HCT116 (cell line): ENCODE data around the gene ATP13A2.

Experiments used
- CBX3 ChIP-seq: IDR thresholded peaks from 2 replicates; pipeline ENCODE4 v1.6.1; 2012; ENCODE audit warnings: low read depth
- CTCF ChIP-seq, 3 experiments: fragments of 200-600 bp in 1 of 3; sonication (generic) in 1 of 3; IDR thresholded peaks in 2 of 3; conservative IDR thresholded peaks in 1 of 3; 2 replicates each; pipeline ENCODE4 v1.5.1; 2012 to 2017; ENCODE audit warnings: low read depth in 2 of 3, low read length in 2 of 3, antibody characterized with exemption in 1 of 3, borderline replicate concordance in 1 of 3, control low read depth in 1 of 3, mild to moderate bottlenecking in 1 of 3, mixed read lengths in 1 of 3, mixed run types in 1 of 3, moderate library complexity in 1 of 3; ENCODE audit not compliant: insufficient read depth in 1 of 3
- SP1 ChIP-seq: IDR thresholded peaks from 2 replicates; pipeline ENCODE4 v1.6.1; 2012; ENCODE audit warnings: low read depth
- TF ChIP-seq, protein P1 (sequence below): IDR thresholded peaks from 2 replicates; pipeline ENCODE4 v1.6.1; 2012
- TF ChIP-seq, protein P2 (sequence below): IDR thresholded peaks from 2 replicates; pipeline ENCODE4 v1.6.1; 2012; ENCODE audit warnings: low read depth

- TF ChIP-seq, protein P1, sequence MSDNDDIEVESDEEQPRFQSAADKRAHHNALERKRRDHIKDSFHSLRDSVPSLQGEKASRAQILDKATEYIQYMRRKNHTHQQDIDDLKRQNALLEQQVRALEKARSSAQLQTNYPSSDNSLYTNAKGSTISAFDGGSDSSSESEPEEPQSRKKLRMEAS, result no peak
- TF ChIP-seq SP1 (no peak), CBX3 (no peak), CTCF (IDR thresholded peaks at IDR 0.05 in 2 of 3, conservative IDR thresholded peaks at IDR 0.05 in 1 of 3; ENCODE audit: borderline replicate concordance in 1 of 3, insufficient read depth in 1 of 3, low read depth in 2 of 3, low read length in 2 of 3) (no peak)
- TF ChIP-seq, protein P2, sequence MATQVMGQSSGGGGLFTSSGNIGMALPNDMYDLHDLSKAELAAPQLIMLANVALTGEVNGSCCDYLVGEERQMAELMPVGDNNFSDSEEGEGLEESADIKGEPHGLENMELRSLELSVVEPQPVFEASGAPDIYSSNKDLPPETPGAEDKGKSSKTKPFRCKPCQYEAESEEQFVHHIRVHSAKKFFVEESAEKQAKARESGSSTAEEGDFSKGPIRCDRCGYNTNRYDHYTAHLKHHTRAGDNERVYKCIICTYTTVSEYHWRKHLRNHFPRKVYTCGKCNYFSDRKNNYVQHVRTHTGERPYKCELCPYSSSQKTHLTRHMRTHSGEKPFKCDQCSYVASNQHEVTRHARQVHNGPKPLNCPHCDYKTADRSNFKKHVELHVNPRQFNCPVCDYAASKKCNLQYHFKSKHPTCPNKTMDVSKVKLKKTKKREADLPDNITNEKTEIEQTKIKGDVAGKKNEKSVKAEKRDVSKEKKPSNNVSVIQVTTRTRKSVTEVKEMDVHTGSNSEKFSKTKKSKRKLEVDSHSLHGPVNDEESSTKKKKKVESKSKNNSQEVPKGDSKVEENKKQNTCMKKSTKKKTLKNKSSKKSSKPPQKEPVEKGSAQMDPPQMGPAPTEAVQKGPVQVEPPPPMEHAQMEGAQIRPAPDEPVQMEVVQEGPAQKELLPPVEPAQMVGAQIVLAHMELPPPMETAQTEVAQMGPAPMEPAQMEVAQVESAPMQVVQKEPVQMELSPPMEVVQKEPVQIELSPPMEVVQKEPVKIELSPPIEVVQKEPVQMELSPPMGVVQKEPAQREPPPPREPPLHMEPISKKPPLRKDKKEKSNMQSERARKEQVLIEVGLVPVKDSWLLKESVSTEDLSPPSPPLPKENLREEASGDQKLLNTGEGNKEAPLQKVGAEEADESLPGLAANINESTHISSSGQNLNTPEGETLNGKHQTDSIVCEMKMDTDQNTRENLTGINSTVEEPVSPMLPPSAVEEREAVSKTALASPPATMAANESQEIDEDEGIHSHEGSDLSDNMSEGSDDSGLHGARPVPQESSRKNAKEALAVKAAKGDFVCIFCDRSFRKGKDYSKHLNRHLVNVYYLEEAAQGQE, result no peak
Measured at GRCh38 chr1:16971341-16972188, 40.2 kb downstream of the ATP13A2 start.
